RWPE1 (cell line): ENCODE results near the gene CAPN9.
"Not testable (repeated sequence)": the region's sequence is repeated elsewhere in the genome, so short reads cannot be mapped to it uniquely, and the experiment has no call there.

ENCODE experiments used
- CTCF ChIA-PET: fragments of 350-600 bp; sonication (Branson Sonifier 250); formaldehyde crosslinking; extraction: SDS; loops from one replicate; lab custom pipeline; 2021; lab: Yijun Ruan, JAX
- POLR2A ChIA-PET: fragments of 400-600 bp; formaldehyde crosslinking; extraction: SDS; loops from one replicate; lab custom pipeline; 2020; ENCODE audit warnings: antibody characterized with exemption; ENCODE audit not compliant: low non-redundant PET; lab: Yijun Ruan, JAX
- DNase-seq: peaks from one replicate; pipeline ENCODE4 v3.0.0; 2012; ENCODE audit warnings: low spot score
- H3K27ac ChIP-seq: fragments of 450-650 bp; 2 replicates; pipeline ENCODE4 v1.5.1; 2017
- CTCF ChIP-seq: fragments of 450-650 bp; conservative IDR thresholded peaks from 2 replicates; pipeline ENCODE4 v1.5.1; 2017; ENCODE audit warnings: low read depth, mild to moderate bottlenecking

CAPN9 gene

GRCh38 chr1:230759369-230760065, 12.3 kb downstream of the CAPN9 start:
- POLR2A ChIA-PET: no interaction called here
- CTCF ChIA-PET: no interaction called here
- TF ChIP-seq CTCF: no peak
- H3K27ac ChIP-seq: no peak overlapping the region
- DNase-seq: no peak

- TF ChIP-seq CTCF: no peak
- ChIA-PET POLR2A (no interaction called here), CTCF (no interaction called here)
- DNase-seq: no peak
- no peak overlapping the region for H3K27ac ChIP-seq
Observed at GRCh38 chr1:230760360-230760827, 13.2 kb downstream of the CAPN9 start.

GRCh38 chr1:230761443-230762167, 14.4 kb downstream of the CAPN9 start:
- TF ChIP-seq CTCF: no peak
- ChIA-PET CTCF (interaction anchor here (0.6 kb wide), 1 partner anchor 129 kb away, joined by 3 read pairs; no protein-coding TSS in a partner anchor), POLR2A (no interaction called here)
- no peak for DNase-seq
- no peak overlapping the region for H3K27ac ChIP-seq

- TF ChIP-seq CTCF: no peak
- ChIA-PET CTCF (no interaction called here), POLR2A (no interaction called here)
- no peak overlapping the region for H3K27ac ChIP-seq
- no peak for DNase-seq
Observed at GRCh38 chr1:230763927-230764591, 16.9 kb downstream of the CAPN9 start.

- no peak overlapping the region for H3K27ac ChIP-seq
- no peak for DNase-seq
- CTCF ChIA-PET: no interaction called here
- POLR2A ChIA-PET: no interaction called here
- no peak for TF ChIP-seq CTCF
Observed at GRCh38 chr1:230766318-230766717, 19.1 kb downstream of the CAPN9 start.

GRCh38 chr1:230767859-230768612, 20.8 kb downstream of the CAPN9 start:
- H3K27ac ChIP-seq, DNase-seq, CTCF ChIA-PET, POLR2A ChIA-PET: not testable (repeated sequence)
